GM12878 (cell line): Measurements from ENCODE around the gene SMARCC1. TPM values are rescaled to one million over a fixed set of nuclear protein-coding genes. Genes with fewer than 3 reads are reported as not detected.

Experiments used
- ATAC-seq: fragments of 200-7000 bp; cut with Tn5 transposase; 3 replicates; pipeline ENCODE4 v1.9.1; 2020; ENCODE audit warnings: mild to moderate bottlenecking, moderate library complexity
- BruUV-seq: library from RNA; stranded (reverse); fragments of 400-500 nt; replicated peaks from 2 replicates; lab custom pipeline; 2021; lab: Mats Ljungman, UMichigan
- CTCF ChIA-PET: fragments of 300-600 bp; sonication (Branson Sonifier 250); formaldehyde crosslinking; extraction: SDS; loops from one replicate; lab custom pipeline; 2021; ENCODE audit warnings: inconsistent platforms; lab: Yijun Ruan, JAX
- POLR2A ChIA-PET: fragments of 350-600 bp; formaldehyde crosslinking; extraction: SDS; loops from one replicate; lab custom pipeline; 2021; ENCODE audit warnings: inconsistent platforms; lab: Charles Lee
- RAD21 ChIA-PET: fragments of 300-600 bp; sonication (Branson Sonifier 250); formaldehyde crosslinking; loops from one replicate; lab custom pipeline; 2023; ENCODE audit warnings: antibody characterized with exemption; ENCODE audit not compliant: unreplicated experiment; lab: Charles Lee
- SMC1A ChIA-PET: fragments of 300-600 bp; sonication (Branson Sonifier 250); formaldehyde crosslinking; loops from one replicate; lab custom pipeline; 2023; ENCODE audit not compliant: unreplicated experiment, uncharacterized antibody; lab: Charles Lee
- DNase-seq: peaks from one replicate; pipeline ENCODE4 v3.0.0-alpha.2; 2011; ENCODE audit warnings: low read depth, low spot score
- FAIRE-seq: peaks from 3 replicates; lab custom pipeline; 2011; peaks lifted over from hg19 to GRCh38; lab: Jason Lieb, UNC
- H2AFZ ChIP-seq: 2 replicates; pipeline ENCODE4 v1.6.0; 2011; ENCODE audit warnings: low read depth, low read length, control low read depth; ENCODE audit not compliant: control insufficient read depth
- H3K27ac ChIP-seq: 2 replicates; pipeline ENCODE4 v1.5.1; 2011; ENCODE audit warnings: control low read depth; ENCODE audit not compliant: control insufficient read depth, insufficient read depth
- H3K27me3 ChIP-seq, 2 experiments: replicated peaks in 1 of 2; 2 replicates each; pipeline versions ENCODE4 v1.6.0 to v1.6.1; 2011; ENCODE audit warnings: low read length in 1 of 2; ENCODE audit not compliant: control insufficient read depth in 2 of 2, insufficient read depth in 2 of 2
- H3K36me3 ChIP-seq, 2 experiments: 2 replicates each; pipeline ENCODE4 v1.5.1; 2011; ENCODE audit warnings: low read length in 1 of 2; ENCODE audit not compliant: control insufficient read depth in 2 of 2, insufficient read depth in 2 of 2
- H3K4me1 ChIP-seq: 2 replicates; pipeline ENCODE4 v1.6.1; 2011; ENCODE audit warnings: mild to moderate bottlenecking, low read length, moderate library complexity, mixed read lengths; ENCODE audit not compliant: control insufficient read depth, insufficient read depth
- H3K4me2 ChIP-seq: 2 replicates; pipeline ENCODE4 v1.6.0; 2011; ENCODE audit warnings: control low read depth; ENCODE audit not compliant: control insufficient read depth, insufficient read depth
- H3K4me3 ChIP-seq: fragments of 200-600 bp; sonication (generic); 2 replicates; pipeline ENCODE4 v1.5.1; 2016
- H3K79me2 ChIP-seq: 2 replicates; pipeline ENCODE4 v1.6.0; 2011; ENCODE audit warnings: low read length; ENCODE audit not compliant: control insufficient read depth, insufficient read depth
- H3K9ac ChIP-seq: 2 replicates; pipeline ENCODE4 v1.8.0; 2011; ENCODE audit warnings: low read length, control low read depth, mixed read lengths; ENCODE audit not compliant: control insufficient read depth, insufficient read depth
- H3K9me3 ChIP-seq: replicated peaks from 3 replicates; pipeline ENCODE4 v1.5.1; 2011; ENCODE audit warnings: mild to moderate bottlenecking, low read length; ENCODE audit not compliant: control insufficient read depth, insufficient read depth
- H4K20me1 ChIP-seq: 2 replicates; pipeline ENCODE4 v1.6.0; 2011; ENCODE audit not compliant: control insufficient read depth, insufficient read depth
- MYB ChIP-seq: fragments of 150-350 bp; IDR thresholded peaks from 2 replicates; pipeline ENCODE4 v1.6.1; 2014; ENCODE audit warnings: mild to moderate bottlenecking, low read depth, low read length, borderline replicate concordance
- NBN ChIP-seq: fragments of 450-650 bp; IDR thresholded peaks from 2 replicates; pipeline ENCODE4 v1.6.1; 2016
- PAX8 ChIP-seq: fragments of 450-650 bp; IDR thresholded peaks from 2 replicates; pipeline ENCODE4 v1.6.1; 2017; ENCODE audit warnings: mild to moderate bottlenecking, moderate library complexity
- PML ChIP-seq: IDR thresholded peaks from 2 replicates; pipeline ENCODE4 v1.6.1; 2012; ENCODE audit warnings: low read length, inconsistent platforms
- POU2F2 ChIP-seq: IDR thresholded peaks from 3 replicates; pipeline ENCODE4 v1.6.1; 2011; ENCODE audit warnings: low read depth, mild to moderate bottlenecking, low read length, borderline replicate concordance
- RBBP5 ChIP-seq: fragments of 200-600 bp; sonication (generic); conservative IDR thresholded peaks from 2 replicates; pipeline ENCODE4 v1.6.1; 2016
- TARDBP ChIP-seq: IDR thresholded peaks from 2 replicates; pipeline ENCODE4 v1.6.1; 2016; ENCODE audit warnings: borderline replicate concordance
- WGBS: methylation state at CpG from one replicate; pipeline ENCODE4 v1.1.6; 2016; ENCODE audit warnings: low lambda C conversion rate; ENCODE audit not compliant: insufficient replicate concordance, insufficient coverage; ENCODE audit errors: missing lambda C conversion rate; 5-methylcytosine and 5-hydroxymethylcytosine counted together
- in situ Hi-C: fragments of 300-500 bp; cut with MboI; formaldehyde crosslinking; loops from 9 replicates; pipeline ENCODE4 v1.14.3; 2018; ENCODE audit warnings: mixed read lengths
- intact Hi-C: fragments of 100-400 bp; cut with micrococcal nuclease; formaldehyde crosslinking; loops from one replicate; pipeline ENCODE4 v1.14.2; 2022; ENCODE audit not compliant: unreplicated experiment
- polyA plus RNA-seq, 11 experiments: library from polyadenylated mRNA; depleted of rRNA in 4 of 11; unstranded in 6 of 11; stranded (reverse) in 5 of 11; fragments of >200 nt; fragmentation: Nextera tagmentation in 4 of 11; fragmentation: Illumina TruSeq in 1 of 11; extraction: Ambion mirVana in 4 of 11; extraction: Trizol in 1 of 11; gene quantifications; 1 replicate in 1 of 11; 2 replicates in 10 of 11; pipeline versions ENCODE4 v1.2.1 to v1.2.3, GENCODE V29; 2011 to 2016; ENCODE audit warnings: inconsistent platforms in 2 of 11, missing spikeins in 2 of 11, low read depth in 1 of 11
- total RNA-seq, 4 experiments: library from RNA; depleted of rRNA in 3 of 4; stranded (reverse); fragments of >200 nt in 3 of 4; fragmentation: Illumina TruSeq in 1 of 4; extraction: Trizol in 1 of 4; gene quantifications; 2 replicates each; pipeline versions ENCODE4 v1.2.1 to v1.2.3, GENCODE V29; 2013 to 2021
- TF ChIP-seq, protein P1 (sequence below): IDR thresholded peaks from 2 replicates; pipeline ENCODE4 v1.6.1; 2012; ENCODE audit warnings: low read depth, low read length, improper control_type of control experiment

SMARCC1 gene
- total and polyA plus RNA-seq, 10 of the 15 experiments (the other 5 are each of a cell fraction or from before 2014, with no cell fraction given), result 26.6 to 147 (median 57.1) TPM

GRCh38 chr3:47711596-47711995 lies 70.1 kb downstream of the SMARCC1 start:
- no peak overlapping the region for H2AFZ ChIP-seq
- no peak overlapping the region for H3K4me2 ChIP-seq
- no peak overlapping the region for H3K27ac ChIP-seq
- peaks cover 8 to 49% of the 10 kb centered on the region in 2 experiments for H3K36me3 ChIP-seq
- SMC1A ChIA-PET, result interaction anchor here (2.1 kb wide), 1 partner anchor 30 kb away, joined by 5 read pairs; no protein-coding TSS in a partner anchor
- no peaks in the 10 kb centered on the region for H3K27me3 ChIP-seq
- intact Hi-C loops, result no loop called here
- POLR2A ChIA-PET, result no interaction called here
- H3K9ac ChIP-seq, result no peak overlapping the region
- in situ Hi-C loops, result no loop called here
- 98% methylated on average over 3 of the region's 3 CpGs for WGBS
- no peaks in the 10 kb centered on the region for H4K20me1 ChIP-seq
- H3K4me3 ChIP-seq, result no peak overlapping the region
- no peaks in the 10 kb centered on the region for H3K79me2 ChIP-seq
- H3K4me1 ChIP-seq, result no peaks in the 10 kb centered on the region
- no TSS peak for BruUV-seq
- no peaks in the 10 kb centered on the region for H3K9me3 ChIP-seq
- TF ChIP-seq POU2F2 (no peak), TARDBP (no peak), PML (no peak), RBBP5 (no peak), PAX8 (no peak)
- TF ChIP-seq, protein P1, sequence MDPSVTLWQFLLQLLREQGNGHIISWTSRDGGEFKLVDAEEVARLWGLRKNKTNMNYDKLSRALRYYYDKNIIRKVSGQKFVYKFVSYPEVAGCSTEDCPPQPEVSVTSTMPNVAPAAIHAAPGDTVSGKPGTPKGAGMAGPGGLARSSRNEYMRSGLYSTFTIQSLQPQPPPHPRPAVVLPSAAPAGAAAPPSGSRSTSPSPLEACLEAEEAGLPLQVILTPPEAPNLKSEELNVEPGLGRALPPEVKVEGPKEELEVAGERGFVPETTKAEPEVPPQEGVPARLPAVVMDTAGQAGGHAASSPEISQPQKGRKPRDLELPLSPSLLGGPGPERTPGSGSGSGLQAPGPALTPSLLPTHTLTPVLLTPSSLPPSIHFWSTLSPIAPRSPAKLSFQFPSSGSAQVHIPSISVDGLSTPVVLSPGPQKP, result no peak
- FAIRE-seq (no peak), DNase-seq (no peak), ATAC-seq (no peak)
- CTCF ChIA-PET, result no interaction called here
- RAD21 ChIA-PET, result no interaction called here

- ATAC-seq (no peak), DNase-seq (no peak), FAIRE-seq (no peak)
- no peaks in the 10 kb centered on the region for H3K79me2 ChIP-seq
- no peak for TF ChIP-seq MYB
- no peak for TF ChIP-seq NBN
- TF ChIP-seq, all 136 proteins: peak for 0
- no TSS peak for BruUV-seq
- Histone ChIP-seq H3K9me3 (no peaks in the 10 kb centered on the region), H3K27me3 (no peaks in the 10 kb centered on the region), H3K36me3 (peaks cover 16 to 52% of the 10 kb centered on the region in 2 experiments), H2AFZ (no peak overlapping the region), H3K9ac (no peak overlapping the region), H3K27ac (no peak overlapping the region), H3K4me2 (no peak overlapping the region), H3K4me3 (no peak overlapping the region), H3K4me1 (no peaks in the 10 kb centered on the region), H4K20me1 (no peaks in the 10 kb centered on the region)
- RAD21 ChIA-PET, result interaction anchor here (0.7 kb wide), 1 partner anchor 78 kb away, joined by 3 read pairs; no protein-coding TSS in a partner anchor
- intact Hi-C loops, result no loop called here
- CTCF ChIA-PET, result interaction anchor here (0.8 to 0.9 kb wide), 3 partner anchors 15 to 284 kb away, joined by 3 read pairs; no protein-coding TSS in a partner anchor
- SMC1A ChIA-PET, result interaction anchor here (1.5 kb wide), 2 partner anchors 18 to 284 kb away, joined by 4 read pairs; no protein-coding TSS in a partner anchor
- POLR2A ChIA-PET, result interaction anchor here (0.7 kb wide), 3 partner anchors 11 to 46 kb away, joined by 3 to 5 read pairs (median 4); no protein-coding TSS in a partner anchor
- WGBS, result 6% methylated on average over 1 of the region's 1 CpG
- in situ Hi-C loops, result no loop called here
Measured at GRCh38 chr3:47705391-47705790, 76.3 kb downstream of the SMARCC1 start.
